Activated naive CD8-positive, alpha-beta T cell treated with anti-CD3 and anti-CD28 coated beads for 36 hours (primary cell): ENCODE data around the gene BCDIN3D. TPM values are rescaled to one million over a fixed set of nuclear protein-coding genes. Genes with fewer than 3 reads are reported as not detected.

Source experiments
- DNase-seq: peaks from one replicate; pipeline ENCODE4 v3.0.0; 2021
- H3K27ac Mint-ChIP-seq: one replicate; pipeline ENCODE4 v1.8.0; 2022; ENCODE audit warnings: mild to moderate bottlenecking, moderate library complexity, mixed read lengths
- H3K27me3 Mint-ChIP-seq: one replicate; pipeline ENCODE4 v1.8.0; 2022; ENCODE audit warnings: mild to moderate bottlenecking, mixed read lengths
- H3K36me3 Mint-ChIP-seq: one replicate; pipeline ENCODE4 v1.8.0; 2021; ENCODE audit warnings: mild to moderate bottlenecking, mixed read lengths
- H3K4me1 Mint-ChIP-seq: one replicate; pipeline ENCODE4 v1.8.0; 2021; ENCODE audit warnings: mixed read lengths
- H3K4me3 Mint-ChIP-seq: one replicate; pipeline ENCODE4 v1.8.0; 2022; ENCODE audit warnings: mild to moderate bottlenecking, moderate library complexity, mixed read lengths
- H3K9me3 Mint-ChIP-seq: one replicate; pipeline ENCODE4 v1.8.0; 2022; ENCODE audit warnings: mixed read lengths
- total RNA-seq, 2 experiments: library from RNA; stranded (reverse); gene quantifications; one replicate each; pipeline ENCODE4 v1.2.3, GENCODE V29; 2021

Gene BCDIN3D
- total RNA-seq, 2 experiments from 2014 or later = 4.1 to 4.3 TPM

DNA sequence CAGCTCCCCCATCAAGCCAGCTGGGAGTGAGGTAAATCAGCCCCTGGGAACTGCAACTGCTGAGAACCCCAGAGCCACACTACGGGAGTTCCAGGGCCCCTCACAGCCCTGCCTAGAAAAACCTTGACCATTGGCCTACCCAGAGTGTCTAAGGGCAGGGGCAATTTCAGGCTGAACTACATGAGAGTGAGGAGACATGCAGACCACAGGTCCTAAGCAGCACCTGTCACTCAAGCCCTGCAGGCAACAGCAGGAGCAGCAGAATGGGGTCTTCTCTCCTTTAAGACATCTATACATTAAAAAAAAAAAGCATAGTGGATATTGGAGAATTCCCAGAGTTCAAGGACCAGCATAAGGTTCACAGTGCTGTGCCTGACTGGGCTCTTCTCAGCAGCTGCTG lies 19.6 kb downstream of the BCDIN3D start:
- Mint-ChIP-seq H3K4me1 (peaks cover 42% of the 10 kb centered on the region), H3K9me3 (no peaks in the 10 kb centered on the region), H3K36me3 (peaks cover 4% of the 10 kb centered on the region), H3K27ac (no peak overlapping the region), H3K27me3 (no peaks in the 10 kb centered on the region), H3K4me3 (no peak overlapping the region)
- DNase-seq = no peak

- DNase-seq = no peak
- H3K36me3 Mint-ChIP-seq = peaks cover 4% of the 10 kb centered on the region
- H3K27me3 Mint-ChIP-seq = no peaks in the 10 kb centered on the region
- no peaks in the 10 kb centered on the region for H3K9me3 Mint-ChIP-seq
- peak overlapping the region; percentile 88 for H3K27ac Mint-ChIP-seq
- peaks cover 37% of the 10 kb centered on the region for H3K4me1 Mint-ChIP-seq
- H3K4me3 Mint-ChIP-seq = peak overlapping the region; percentile 32
Measured at GRCh38 chr12:49821373-49822287, 21.3 kb downstream of the BCDIN3D start.

DNA sequence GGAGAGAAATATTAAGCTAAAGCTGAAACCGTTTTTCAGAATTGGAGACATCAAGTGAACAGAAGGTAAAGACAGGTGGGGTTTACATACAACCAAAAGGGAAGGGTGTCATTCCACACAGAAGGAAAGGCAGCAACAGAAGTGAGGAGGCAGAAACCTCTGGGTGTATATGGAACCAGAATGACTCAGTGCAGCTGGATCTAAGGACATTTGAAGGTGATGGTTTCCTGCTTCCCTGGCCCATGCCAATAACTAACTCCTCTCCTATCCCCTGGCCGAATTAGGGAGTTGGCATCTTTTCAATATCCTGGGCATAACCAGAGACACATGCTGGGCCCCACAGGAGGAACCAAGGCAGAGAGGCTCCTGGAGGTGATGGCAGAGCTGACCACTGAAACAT lies 23.1 kb downstream of the BCDIN3D start:
- Mint-ChIP-seq H3K27me3 (no peaks in the 10 kb centered on the region), H3K4me1 (peaks cover 30% of the 10 kb centered on the region), H3K27ac (no peak overlapping the region), H3K36me3 (peaks cover 4% of the 10 kb centered on the region), H3K4me3 (no peak overlapping the region), H3K9me3 (no peaks in the 10 kb centered on the region)
- no peak for DNase-seq

DNA sequence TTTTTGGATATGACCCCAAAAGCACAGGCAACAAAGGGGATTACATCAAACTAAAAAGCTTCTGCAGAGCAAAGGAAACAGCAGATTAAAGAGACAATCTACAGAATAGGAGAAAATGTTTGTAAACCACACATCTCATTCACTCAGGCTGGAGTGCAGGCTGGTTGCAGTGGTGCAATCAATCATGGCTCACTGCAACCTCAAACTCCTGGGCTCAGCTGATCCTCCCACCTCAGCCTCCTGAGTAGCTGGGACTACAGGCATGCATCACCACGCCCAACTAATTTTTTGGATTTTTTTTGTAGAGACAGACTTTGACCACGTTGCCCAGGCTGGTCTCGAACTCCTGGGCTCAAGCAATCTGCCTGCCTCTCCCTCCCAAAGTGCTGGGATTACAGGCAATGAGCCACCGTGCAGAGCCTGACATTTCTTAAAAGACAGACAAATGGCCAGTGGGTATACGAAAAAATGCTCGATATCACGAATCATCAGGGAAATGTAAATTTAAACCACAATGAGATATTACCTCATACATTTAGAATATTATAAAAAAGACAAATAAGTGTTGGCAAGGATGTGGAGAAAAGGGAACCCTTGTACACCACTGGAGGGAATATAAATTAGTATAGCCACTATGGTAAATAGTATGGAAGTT lies 24.5 kb downstream of the BCDIN3D start:
- Mint-ChIP-seq H3K27ac (peak overlapping the region; percentile 64), H3K9me3 (no peaks in the 10 kb centered on the region), H3K36me3 (peaks cover 4% of the 10 kb centered on the region), H3K4me1 (peaks cover 29% of the 10 kb centered on the region), H3K27me3 (no peaks in the 10 kb centered on the region), H3K4me3 (no peak overlapping the region)
- no peak for DNase-seq

DNA sequence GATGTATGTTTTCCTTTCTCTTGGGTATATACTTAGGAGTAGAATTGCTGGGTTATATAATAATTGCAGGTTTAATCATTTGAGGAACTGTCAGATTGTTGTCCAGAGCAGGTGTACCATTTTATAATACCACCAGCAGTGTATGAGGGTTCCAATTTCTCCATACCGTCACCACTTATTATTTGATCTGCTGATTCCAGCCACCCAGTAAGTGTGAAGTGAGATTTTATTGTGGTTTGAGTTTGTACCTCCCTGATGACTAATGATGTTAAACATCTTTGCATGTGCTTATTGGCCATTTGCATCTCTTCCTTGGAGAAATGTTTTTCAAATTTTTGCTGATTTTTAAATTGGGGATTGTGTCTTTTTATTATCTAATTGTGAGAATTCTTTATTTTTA lies 29.8 kb downstream of the BCDIN3D start:
- Mint-ChIP-seq H3K4me1 (peaks cover 16% of the 10 kb centered on the region), H3K27ac (no peak overlapping the region), H3K27me3 (no peaks in the 10 kb centered on the region), H3K9me3 (no peaks in the 10 kb centered on the region), H3K36me3 (no peaks in the 10 kb centered on the region), H3K4me3 (no peak overlapping the region)
- DNase-seq = no peak

GRCh38 chr12:49811961-49812401 lies 30.9 kb downstream of the BCDIN3D start:
- Mint-ChIP-seq H3K4me3 (no peak overlapping the region), H3K27ac (no peak overlapping the region), H3K27me3 (no peaks in the 10 kb centered on the region)

DNA sequence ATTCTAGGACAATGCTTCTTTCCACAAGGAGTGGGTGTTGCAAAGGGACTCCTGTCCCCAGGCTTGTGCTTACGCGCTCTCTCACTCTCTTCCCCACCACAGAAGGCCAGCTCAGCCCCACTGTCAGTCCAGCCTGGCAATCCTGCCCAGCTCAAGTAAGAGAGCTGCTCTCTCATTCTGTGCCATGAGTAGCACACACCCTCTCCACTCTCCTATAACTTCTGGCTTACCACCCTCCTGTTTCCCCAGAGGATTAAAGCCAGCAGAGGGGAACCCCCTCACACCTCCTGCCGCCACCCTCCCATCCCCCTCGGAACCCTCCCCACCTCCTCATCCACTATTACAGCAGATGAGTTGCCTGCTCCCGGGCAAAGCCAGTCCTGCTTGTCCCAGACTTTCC lies 31.8 kb downstream of the BCDIN3D start:
- Mint-ChIP-seq H3K4me3 (no peak overlapping the region), H3K27ac (no peak overlapping the region), H3K27me3 (no peaks in the 10 kb centered on the region), H3K4me1 (peaks cover 14% of the 10 kb centered on the region), H3K36me3 (no peaks in the 10 kb centered on the region), H3K9me3 (no peaks in the 10 kb centered on the region)
- no peak for DNase-seq

More at GRCh38 chr12:49811961-49812401, 30.9 kb downstream of the BCDIN3D start:
- Mint-ChIP-seq H3K9me3 (no peaks in the 10 kb centered on the region), H3K4me1 (peaks cover 14% of the 10 kb centered on the region), H3K36me3 (no peaks in the 10 kb centered on the region)
- DNase-seq = no peak

DNA sequence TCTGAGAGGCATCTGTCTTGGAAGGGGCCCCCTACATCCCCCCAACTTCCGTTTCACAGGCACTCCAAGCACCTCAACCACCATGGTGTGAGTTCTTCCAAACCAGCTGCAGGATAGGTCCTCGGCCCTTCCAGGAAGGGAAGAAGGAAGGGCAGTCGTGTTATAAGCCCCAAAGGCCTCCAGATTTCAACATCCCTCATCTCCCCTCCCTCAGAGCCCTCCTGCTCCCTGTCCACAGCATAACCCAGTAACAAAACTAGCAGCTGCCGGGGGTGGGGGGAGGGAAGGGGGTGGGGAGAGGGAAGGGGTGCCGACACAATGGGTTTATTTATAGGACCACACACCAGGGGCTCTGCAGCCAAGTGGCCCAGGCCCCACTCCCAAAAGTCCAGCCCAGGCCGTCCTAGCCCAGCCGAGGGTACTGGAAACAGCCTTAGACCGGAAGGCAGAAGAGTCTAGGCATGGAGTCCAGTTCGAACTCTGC lies 33.0 kb downstream of the BCDIN3D start:
- H3K9me3 Mint-ChIP-seq = no peaks in the 10 kb centered on the region
- no peaks in the 10 kb centered on the region for H3K27me3 Mint-ChIP-seq

DNA sequence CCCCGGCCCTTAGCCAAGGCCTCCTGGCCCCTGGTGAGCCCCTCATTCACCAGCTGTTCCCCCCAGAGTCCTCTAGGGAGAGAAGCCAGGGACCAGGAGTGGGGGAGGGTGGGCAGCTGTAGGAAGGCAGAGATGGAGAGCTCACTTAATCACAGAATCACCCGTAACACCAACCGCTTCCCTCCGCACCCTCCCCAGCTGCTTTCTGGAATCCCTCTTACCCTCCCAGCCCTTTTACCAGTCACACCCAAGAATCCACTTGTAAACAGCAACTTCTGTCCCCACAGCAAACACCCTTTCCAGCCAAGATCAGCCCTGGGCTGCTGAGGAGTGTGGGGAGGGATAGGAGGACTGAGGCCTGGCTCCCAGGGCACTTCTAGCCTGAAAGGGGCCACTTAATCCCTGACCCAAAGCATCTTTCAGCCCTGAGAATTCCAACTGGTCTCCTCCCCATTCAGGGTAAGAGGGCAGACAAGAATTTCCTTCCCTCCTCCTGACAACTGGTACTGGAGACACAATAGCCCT lies 33.5 kb downstream of the BCDIN3D start:
- no peaks in the 10 kb centered on the region for H3K9me3 Mint-ChIP-seq

More for the DNA sequence above, 33.0 kb downstream of the BCDIN3D start:
- Mint-ChIP-seq H3K4me1 (peaks cover 14% of the 10 kb centered on the region), H3K36me3 (no peaks in the 10 kb centered on the region), H3K4me3 (no peak overlapping the region), H3K27ac (no peak overlapping the region)
- DNase-seq = no peak

DNA sequence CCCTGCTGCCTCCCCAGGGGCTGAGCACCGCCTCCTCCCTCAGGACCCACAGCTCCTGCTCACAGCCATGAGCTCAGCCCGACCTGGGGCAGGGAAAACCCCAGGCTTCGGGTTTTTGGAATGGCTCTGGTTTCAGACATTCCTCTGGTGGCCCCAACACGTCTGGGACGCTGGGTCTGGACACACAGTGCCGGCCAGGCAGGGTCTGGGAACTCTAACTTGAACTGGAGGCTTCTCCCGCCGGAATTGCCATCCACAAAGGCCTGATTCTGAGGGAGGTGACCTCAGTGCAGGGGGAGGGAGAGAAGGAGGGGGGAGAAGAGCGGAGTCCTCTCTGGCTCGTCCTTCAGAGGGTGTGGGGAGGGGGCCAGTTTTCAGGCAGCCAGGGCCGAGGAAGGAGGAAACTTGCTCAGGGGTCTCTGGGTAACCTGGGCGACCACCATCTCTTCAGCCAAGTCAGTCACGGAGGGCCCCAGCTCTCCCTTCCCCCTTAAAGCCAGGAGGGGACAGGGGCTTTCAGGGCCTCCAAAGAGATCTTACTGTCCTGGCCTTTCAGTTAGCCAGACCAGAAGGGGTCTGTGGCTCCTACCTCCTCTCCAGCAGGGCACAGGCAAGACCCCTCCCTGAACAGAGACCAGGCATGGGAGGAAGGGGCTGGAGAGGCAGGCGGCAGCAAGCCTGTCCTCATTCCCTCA lies 34.1 kb downstream of the BCDIN3D start:
- H3K4me1 Mint-ChIP-seq = peaks cover 14% of the 10 kb centered on the region
- H3K4me3 Mint-ChIP-seq = no peak overlapping the region
- no peak overlapping the region for H3K27ac Mint-ChIP-seq
- H3K9me3 Mint-ChIP-seq = no peaks in the 10 kb centered on the region
- no peaks in the 10 kb centered on the region for H3K36me3 Mint-ChIP-seq
- no peak for DNase-seq
- no peaks in the 10 kb centered on the region for H3K27me3 Mint-ChIP-seq

More for the DNA sequence above, 33.5 kb downstream of the BCDIN3D start:
- peaks cover 14% of the 10 kb centered on the region for H3K4me1 Mint-ChIP-seq
- H3K27me3 Mint-ChIP-seq = no peaks in the 10 kb centered on the region
- no peak for DNase-seq
- H3K27ac Mint-ChIP-seq = no peak overlapping the region
- no peaks in the 10 kb centered on the region for H3K36me3 Mint-ChIP-seq
- H3K4me3 Mint-ChIP-seq = no peak overlapping the region

DNA sequence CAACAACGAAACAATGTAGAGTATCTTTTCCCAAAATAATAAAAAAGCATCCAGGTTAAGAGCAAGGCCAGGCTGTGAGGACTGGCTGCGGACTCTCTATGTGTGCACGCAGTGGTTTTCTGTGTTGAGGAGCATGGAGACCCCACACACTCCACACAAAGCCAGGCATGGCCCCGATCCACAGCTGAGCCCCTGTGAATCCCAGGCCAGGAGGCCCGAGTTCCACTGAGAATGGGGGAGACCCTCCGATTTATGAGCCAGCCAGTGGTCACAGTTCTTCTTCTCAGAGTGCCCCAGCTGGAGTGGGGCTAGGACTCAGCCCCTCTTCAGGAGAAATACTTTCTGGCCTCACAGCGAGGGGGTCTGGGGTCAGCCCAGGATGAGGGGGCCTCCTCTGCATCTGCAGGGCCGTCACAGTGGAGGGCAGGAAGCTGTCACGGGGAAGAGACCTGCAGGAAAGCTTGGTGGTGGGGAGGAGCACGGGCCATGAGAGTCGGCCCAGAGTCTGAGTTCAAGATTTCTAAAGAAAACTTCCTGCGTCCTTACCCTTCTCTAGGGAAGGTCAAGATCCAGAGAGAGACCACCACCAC lies 34.8 kb downstream of the BCDIN3D start:
- DNase-seq = no peak
- no peak overlapping the region for H3K27ac Mint-ChIP-seq
- peaks cover 10% of the 10 kb centered on the region for H3K4me1 Mint-ChIP-seq
- no peaks in the 10 kb centered on the region for H3K27me3 Mint-ChIP-seq
- no peaks in the 10 kb centered on the region for H3K9me3 Mint-ChIP-seq
- H3K36me3 Mint-ChIP-seq = no peaks in the 10 kb centered on the region
- no peak overlapping the region for H3K4me3 Mint-ChIP-seq

GRCh38 chr12:49806877-49807276 lies 36.0 kb downstream of the BCDIN3D start:
- DNase-seq = no peak
- no peaks in the 10 kb centered on the region for H3K36me3 Mint-ChIP-seq
- no peak overlapping the region for H3K27ac Mint-ChIP-seq
- H3K9me3 Mint-ChIP-seq = no peaks in the 10 kb centered on the region
- H3K27me3 Mint-ChIP-seq = no peaks in the 10 kb centered on the region
- no peak overlapping the region for H3K4me3 Mint-ChIP-seq
- H3K4me1 Mint-ChIP-seq = peaks cover 4% of the 10 kb centered on the region

DNA sequence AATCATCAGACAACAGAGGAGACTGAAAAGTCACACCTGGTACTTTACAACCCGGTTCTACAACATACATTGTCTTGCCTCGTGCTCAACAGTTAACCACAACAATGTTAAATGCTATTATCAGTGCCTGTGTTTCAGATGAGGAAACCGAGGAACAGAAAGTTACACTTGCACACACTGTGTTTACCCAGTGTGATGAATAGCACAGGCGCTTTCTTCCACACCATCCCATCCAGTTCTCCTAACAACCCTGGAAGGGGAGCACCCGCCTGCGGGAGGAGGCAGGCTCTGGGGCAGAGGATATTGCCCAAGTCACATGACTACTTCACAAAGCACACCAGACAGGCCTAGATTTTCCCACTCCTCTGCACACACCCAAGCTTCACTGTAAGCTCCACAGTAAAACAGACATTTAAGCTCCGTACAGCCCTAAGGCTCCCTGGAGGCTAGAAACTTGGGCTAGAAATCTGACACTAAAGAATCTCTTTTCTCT lies 36.5 kb downstream of the BCDIN3D start:
- Mint-ChIP-seq H3K9me3 (no peaks in the 10 kb centered on the region), H3K27me3 (no peaks in the 10 kb centered on the region), H3K27ac (no peak overlapping the region), H3K4me3 (no peak overlapping the region), H3K4me1 (no peaks in the 10 kb centered on the region), H3K36me3 (no peaks in the 10 kb centered on the region)
- no peak for DNase-seq

DNA sequence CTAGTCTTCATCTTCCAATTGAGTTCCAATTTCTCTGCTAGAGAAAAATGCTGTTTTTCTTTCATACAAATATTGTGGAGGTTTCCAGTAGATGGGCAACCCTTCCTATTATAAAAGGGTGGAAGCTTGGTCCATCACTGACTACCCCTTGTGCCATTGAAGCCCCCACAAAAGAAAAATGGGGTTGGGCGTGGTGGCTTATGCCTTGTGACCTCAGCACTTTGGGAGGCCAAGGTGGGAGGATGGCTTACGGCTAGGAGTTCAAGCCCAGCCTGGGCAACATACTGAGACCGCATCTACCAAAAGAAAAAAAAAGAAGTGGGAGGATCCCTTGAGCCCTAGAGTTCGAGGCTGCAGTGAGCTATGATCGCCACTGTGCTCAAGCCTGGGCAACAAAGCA lies 37.5 kb downstream of the BCDIN3D start:
- no peaks in the 10 kb centered on the region for H3K9me3 Mint-ChIP-seq
- no peak for DNase-seq
- H3K27me3 Mint-ChIP-seq = no peaks in the 10 kb centered on the region
- no peak overlapping the region for H3K27ac Mint-ChIP-seq
- no peaks in the 10 kb centered on the region for H3K4me1 Mint-ChIP-seq
- no peak overlapping the region for H3K4me3 Mint-ChIP-seq
- H3K36me3 Mint-ChIP-seq = no peaks in the 10 kb centered on the region
